ENCODE results near the gene KIAA2012. TPM values are rescaled to one million over a fixed set of nuclear protein-coding genes. Genes with fewer than 3 reads are reported as not detected.

Gene KIAA2012
- polyA plus RNA-seq, 4 donors, result 0.06 to 0.07 TPM; not detected in 2

DNA sequence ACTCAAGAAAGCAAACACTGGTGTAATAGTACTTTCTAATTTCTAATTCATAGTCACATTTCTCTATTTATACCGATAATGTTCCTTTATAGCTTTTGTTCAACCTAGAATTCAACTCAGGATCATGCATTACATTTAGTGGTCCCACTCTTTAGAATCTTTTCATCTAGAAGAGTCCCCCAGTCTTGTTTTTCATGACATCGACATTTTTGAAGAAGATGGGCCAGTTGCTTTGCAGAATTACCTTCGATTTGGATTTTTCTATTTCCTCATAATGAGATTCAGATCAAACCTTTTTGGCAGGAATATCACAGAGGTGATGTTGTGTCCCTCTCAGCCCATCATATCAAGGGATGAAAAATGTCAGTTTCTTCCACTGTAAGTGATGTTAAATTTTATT is 35.3 kb downstream of the KIAA2012 start:
- Histone ChIP-seq H3K27me3 (ENCODE audit: control insufficient read depth in 3 of 3, insufficient read depth in 3 of 3, low read length in 3 of 3) (no peaks in the 10 kb centered on the region), H3K27ac (ENCODE audit: low read depth in 1 of 3, low read length in 2 of 3) (no peak overlapping the region), H3K36me3 (ENCODE audit: control insufficient read depth in 3 of 3, insufficient read depth in 2 of 3, low read depth in 1 of 3, low read length in 3 of 3) (no peaks in the 10 kb centered on the region), H3K9me3 (ENCODE audit: control insufficient read depth in 2 of 2, insufficient read depth in 1 of 2, low read depth in 1 of 2, low read length in 1 of 2) (peaks cover 0 to 4% of the 10 kb centered on the region in 2 donors), H3K4me1 (ENCODE audit: control insufficient read depth in 3 of 3, insufficient read depth in 2 of 3, low read depth in 1 of 3, low read length in 2 of 3) (no peaks in the 10 kb centered on the region), H3K4me3 (ENCODE audit: low read depth in 1 of 3, low read length in 3 of 3) (no peak overlapping the region)
- WGBS, 3 donors, result 89 to 96% (median 90%) methylated on average over 3 of the region's 3 CpGs
- no peak for DNase-seq
- FAIRE-seq, result no peak

DNA sequence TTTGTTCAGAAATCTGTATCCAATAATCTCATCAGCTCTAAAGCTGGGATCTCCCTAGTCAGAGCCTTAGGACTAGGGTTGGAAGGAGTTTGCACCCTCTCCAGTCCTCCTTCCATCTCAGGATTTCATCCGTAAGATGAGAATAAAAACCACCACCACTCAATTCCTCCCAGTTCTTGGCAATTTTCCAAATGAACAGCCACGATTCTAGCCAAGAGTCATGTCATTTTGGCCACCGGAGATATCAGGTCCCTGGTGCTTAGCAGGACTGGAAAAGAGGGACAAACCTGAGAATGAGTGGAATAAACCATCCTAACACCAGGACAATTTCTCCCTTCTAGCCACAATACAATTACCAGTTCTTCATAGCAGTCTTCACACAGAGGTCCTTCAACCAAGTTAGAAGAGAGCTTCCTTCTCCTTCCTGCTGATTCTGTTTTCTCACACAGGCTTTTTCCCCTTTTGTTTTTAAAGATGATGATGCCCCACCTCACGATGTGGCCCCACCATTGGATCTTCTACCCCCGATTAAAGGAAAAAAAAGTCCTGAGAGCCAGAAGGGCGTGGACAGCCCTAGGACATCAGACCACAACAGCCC is 36.2 kb downstream of the KIAA2012 start:
- Histone ChIP-seq H3K27ac (ENCODE audit: low read depth in 1 of 3, low read length in 2 of 3) (no peak overlapping the region), H3K9me3 (ENCODE audit: control insufficient read depth in 2 of 2, insufficient read depth in 1 of 2, low read depth in 1 of 2, low read length in 1 of 2) (no peaks in the 10 kb centered on the region), H3K36me3 (ENCODE audit: control insufficient read depth in 3 of 3, insufficient read depth in 2 of 3, low read depth in 1 of 3, low read length in 3 of 3) (no peaks in the 10 kb centered on the region), H3K4me3 (ENCODE audit: low read depth in 1 of 3, low read length in 3 of 3) (no peak overlapping the region), H3K4me1 (ENCODE audit: control insufficient read depth in 3 of 3, insufficient read depth in 2 of 3, low read depth in 1 of 3, low read length in 2 of 3) (no peaks in the 10 kb centered on the region), H3K27me3 (ENCODE audit: control insufficient read depth in 3 of 3, insufficient read depth in 3 of 3, low read length in 3 of 3) (no peaks in the 10 kb centered on the region)
- DNase-seq, result no peak
- 57 to 64% (median 61%) methylated on average over 6 of the region's 6 CpGs for WGBS, 3 donors
- FAIRE-seq, result no peak

DNA sequence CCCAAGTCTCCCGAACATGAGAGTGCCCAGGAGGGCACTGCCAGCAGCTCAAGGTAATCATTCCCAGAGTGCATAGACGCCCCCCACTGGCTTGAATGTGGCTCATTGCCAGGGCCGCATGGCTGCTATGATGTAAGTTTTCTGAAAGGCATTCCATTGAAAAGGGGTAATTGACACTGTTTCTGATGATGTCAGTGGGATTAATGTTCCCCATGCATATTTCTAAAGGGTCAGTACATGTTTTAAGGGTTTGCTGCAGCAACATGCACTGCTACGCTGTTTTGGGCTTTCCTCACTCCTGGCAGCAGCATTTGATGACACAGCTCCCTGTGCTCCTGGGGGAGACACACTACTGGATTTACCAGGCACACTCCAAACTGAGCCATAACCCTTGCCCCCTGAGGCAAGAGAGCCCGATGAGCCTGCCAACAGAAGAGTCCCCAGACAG is 36.7 kb downstream of the KIAA2012 start:
- FAIRE-seq (no peak), DNase-seq (no peak)
- no peaks in the 10 kb centered on the region for H3K4me1 ChIP-seq (ENCODE audit: control insufficient read depth in 3 of 3, insufficient read depth in 2 of 3, low read depth in 1 of 3, low read length in 2 of 3)
- H3K4me3 ChIP-seq (ENCODE audit: low read depth in 1 of 3, low read length in 3 of 3), result no peak overlapping the region
- no peaks in the 10 kb centered on the region for H3K27me3 ChIP-seq (ENCODE audit: control insufficient read depth in 3 of 3, insufficient read depth in 3 of 3, low read length in 3 of 3)
- WGBS, 3 donors, result 60 to 64% (median 63%) methylated on average over 5 of the region's 5 CpGs
- no peak overlapping the region for H3K27ac ChIP-seq (ENCODE audit: low read depth in 1 of 3, low read length in 2 of 3)
- no peaks in the 10 kb centered on the region for H3K36me3 ChIP-seq (ENCODE audit: control insufficient read depth in 3 of 3, insufficient read depth in 2 of 3, low read depth in 1 of 3, low read length in 3 of 3)
- H3K9me3 ChIP-seq (ENCODE audit: control insufficient read depth in 2 of 2, insufficient read depth in 1 of 2, low read depth in 1 of 2, low read length in 1 of 2), result no peaks in the 10 kb centered on the region

DNA sequence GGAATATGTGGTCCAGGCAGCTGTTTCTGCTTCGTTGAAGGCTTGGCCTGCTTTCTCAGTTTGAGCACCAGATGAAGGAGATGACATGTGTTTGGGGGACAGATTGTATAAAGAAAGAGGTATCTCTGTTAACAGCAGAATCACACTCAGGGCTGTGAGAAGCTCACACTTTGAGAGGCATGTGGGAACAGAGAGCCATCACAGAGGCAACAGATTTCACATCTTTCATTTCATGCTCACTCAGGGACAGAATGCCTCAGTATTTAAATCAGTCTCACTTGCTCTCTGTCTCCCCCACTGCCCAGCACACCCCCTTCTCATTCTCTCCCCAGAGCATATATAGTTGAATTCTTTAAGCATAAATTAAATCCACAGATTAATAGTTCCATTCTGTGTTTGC is 37.4 kb downstream of the KIAA2012 start:
- no peaks in the 10 kb centered on the region for H3K36me3 ChIP-seq (ENCODE audit: control insufficient read depth in 3 of 3, insufficient read depth in 2 of 3, low read depth in 1 of 3, low read length in 3 of 3)
- no peak for DNase-seq
- no peak for FAIRE-seq
- H3K27ac ChIP-seq (ENCODE audit: low read depth in 1 of 3, low read length in 2 of 3), result no peak overlapping the region
- H3K4me1 ChIP-seq (ENCODE audit: control insufficient read depth in 3 of 3, insufficient read depth in 2 of 3, low read depth in 1 of 3, low read length in 2 of 3), result no peaks in the 10 kb centered on the region
- no peaks in the 10 kb centered on the region for H3K27me3 ChIP-seq (ENCODE audit: control insufficient read depth in 3 of 3, insufficient read depth in 3 of 3, low read length in 3 of 3)
- H3K4me3 ChIP-seq (ENCODE audit: low read depth in 1 of 3, low read length in 3 of 3), result no peak overlapping the region
- WGBS, 3 donors, result 45 to 59% (median 53%) methylated on average over 1 of the region's 1 CpG
- no peaks in the 10 kb centered on the region for H3K9me3 ChIP-seq (ENCODE audit: control insufficient read depth in 2 of 2, insufficient read depth in 1 of 2, low read depth in 1 of 2, low read length in 1 of 2)

DNA sequence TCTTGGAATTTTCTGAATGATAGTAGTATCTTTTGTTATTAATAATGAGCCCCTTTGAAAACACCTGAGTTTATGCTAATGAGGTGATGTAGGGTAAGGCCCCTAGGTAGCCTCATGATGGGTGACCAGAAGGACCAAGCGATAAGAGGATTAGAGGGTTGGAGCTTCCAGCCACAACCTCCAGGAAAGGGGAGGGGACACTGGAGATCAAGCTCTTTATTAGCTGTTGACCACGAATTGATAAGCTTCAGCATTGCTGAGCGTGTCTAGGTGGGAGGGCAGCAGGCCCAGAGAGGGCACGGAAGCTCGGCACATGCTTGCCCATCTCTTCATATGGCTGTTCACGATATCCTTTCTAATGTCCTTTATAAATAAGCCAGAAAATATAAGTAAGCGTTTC is 39.0 kb downstream of the KIAA2012 start:
- Histone ChIP-seq H3K4me1 (ENCODE audit: control insufficient read depth in 3 of 3, insufficient read depth in 2 of 3, low read depth in 1 of 3, low read length in 2 of 3) (no peaks in the 10 kb centered on the region), H3K27me3 (ENCODE audit: control insufficient read depth in 3 of 3, insufficient read depth in 3 of 3, low read length in 3 of 3) (peaks cover 0 to 3% (median 0%) of the 10 kb centered on the region in 3 donors)
- no peak for FAIRE-seq

DNA sequence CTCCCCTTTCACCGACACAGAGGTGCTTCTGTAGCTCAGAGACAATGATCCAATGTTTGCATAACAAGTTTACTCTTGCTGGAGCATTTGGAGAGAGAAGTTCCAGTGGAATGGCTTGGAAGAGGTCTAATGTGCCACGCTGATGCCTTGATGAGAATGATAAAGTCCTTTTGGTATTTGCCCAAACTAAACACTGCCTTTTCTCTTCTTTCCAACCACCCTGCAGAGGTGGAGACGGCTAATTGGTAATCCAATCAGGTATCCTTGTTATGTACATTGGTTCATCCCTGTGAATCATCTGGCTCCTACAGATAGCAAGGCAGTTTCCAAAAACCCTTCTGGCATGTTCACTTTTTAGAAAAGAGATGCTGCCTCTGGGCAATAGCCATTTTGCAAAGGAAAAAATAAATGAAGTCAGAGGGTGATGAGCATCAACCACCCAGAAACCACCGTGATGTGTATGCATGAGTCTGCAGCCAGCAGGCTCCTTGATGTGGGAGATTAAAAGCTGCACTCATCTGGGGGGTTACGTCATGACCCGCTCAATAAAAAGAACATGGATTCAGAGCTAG is 40.6 kb downstream of the KIAA2012 start:
- Histone ChIP-seq H3K27me3 (ENCODE audit: control insufficient read depth in 3 of 3, insufficient read depth in 3 of 3, low read length in 3 of 3) (peaks cover 0 to 3% (median 0%) of the 10 kb centered on the region in 3 donors), H3K4me3 (ENCODE audit: low read depth in 1 of 3, low read length in 3 of 3) (no peak overlapping the region), H3K9me3 (ENCODE audit: control insufficient read depth in 2 of 2, insufficient read depth in 1 of 2, low read depth in 1 of 2, low read length in 1 of 2) (no peaks in the 10 kb centered on the region), H3K36me3 (ENCODE audit: control insufficient read depth in 3 of 3, insufficient read depth in 2 of 3, low read depth in 1 of 3, low read length in 3 of 3) (no peaks in the 10 kb centered on the region), H3K4me1 (ENCODE audit: control insufficient read depth in 3 of 3, insufficient read depth in 2 of 3, low read depth in 1 of 3, low read length in 2 of 3) (no peaks in the 10 kb centered on the region), H3K27ac (ENCODE audit: low read depth in 1 of 3, low read length in 2 of 3) (no peak overlapping the region)
- 62 to 81% (median 72%) methylated on average over 6 of the region's 6 CpGs for WGBS, 3 donors
- FAIRE-seq, result no peak
- DNase-seq, result no peak

More for the DNA sequence above, 39.0 kb downstream of the KIAA2012 start:
- Histone ChIP-seq H3K9me3 (ENCODE audit: control insufficient read depth in 2 of 2, insufficient read depth in 1 of 2, low read depth in 1 of 2, low read length in 1 of 2) (no peaks in the 10 kb centered on the region), H3K36me3 (ENCODE audit: control insufficient read depth in 3 of 3, insufficient read depth in 2 of 3, low read depth in 1 of 3, low read length in 3 of 3) (no peaks in the 10 kb centered on the region), H3K27ac (ENCODE audit: low read depth in 1 of 3, low read length in 2 of 3) (no peak overlapping the region), H3K4me3 (ENCODE audit: low read depth in 1 of 3, low read length in 3 of 3) (no peak overlapping the region)
- DNase-seq, result no peak
- WGBS, 3 donors, result 78 to 93% (median 82%) methylated on average over 7 of the region's 7 CpGs

DNA sequence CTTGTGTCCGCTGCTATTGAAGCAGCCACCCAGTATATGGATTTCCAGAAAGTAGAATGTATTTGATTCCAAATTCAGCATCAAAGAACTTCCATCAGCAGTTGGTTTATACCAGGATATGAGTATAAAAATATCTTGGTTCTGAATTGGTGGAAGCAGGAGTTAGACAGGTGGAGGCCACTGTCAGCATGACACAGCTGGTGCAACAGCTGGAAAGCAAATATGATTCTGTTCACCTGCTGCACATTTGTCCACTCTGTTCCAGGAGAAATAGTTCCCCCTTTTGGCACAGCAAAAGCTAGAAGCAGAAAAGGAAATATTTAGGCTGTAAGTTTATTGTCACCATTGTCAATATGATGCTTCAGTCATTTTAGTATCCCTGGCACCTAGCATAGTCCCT is 41.2 kb downstream of the KIAA2012 start:
- FAIRE-seq, result no peak
- H3K27me3 ChIP-seq (ENCODE audit: control insufficient read depth in 3 of 3, insufficient read depth in 3 of 3, low read length in 3 of 3), result peaks cover 0 to 3% (median 0%) of the 10 kb centered on the region in 3 donors
- WGBS, 3 donors, result 78 to 93% (median 83%) methylated on average over 1 of the region's 1 CpG
- H3K9me3 ChIP-seq (ENCODE audit: control insufficient read depth in 2 of 2, insufficient read depth in 1 of 2, low read depth in 1 of 2, low read length in 1 of 2), result no peaks in the 10 kb centered on the region
- H3K27ac ChIP-seq (ENCODE audit: low read depth in 1 of 3, low read length in 2 of 3), result no peak overlapping the region
- H3K36me3 ChIP-seq (ENCODE audit: control insufficient read depth in 3 of 3, insufficient read depth in 2 of 3, low read depth in 1 of 3, low read length in 3 of 3), result no peaks in the 10 kb centered on the region
- no peaks in the 10 kb centered on the region for H3K4me1 ChIP-seq (ENCODE audit: control insufficient read depth in 3 of 3, insufficient read depth in 2 of 3, low read depth in 1 of 3, low read length in 2 of 3)
- DNase-seq, result no peak
- no peak overlapping the region for H3K4me3 ChIP-seq (ENCODE audit: low read depth in 1 of 3, low read length in 3 of 3)

DNA sequence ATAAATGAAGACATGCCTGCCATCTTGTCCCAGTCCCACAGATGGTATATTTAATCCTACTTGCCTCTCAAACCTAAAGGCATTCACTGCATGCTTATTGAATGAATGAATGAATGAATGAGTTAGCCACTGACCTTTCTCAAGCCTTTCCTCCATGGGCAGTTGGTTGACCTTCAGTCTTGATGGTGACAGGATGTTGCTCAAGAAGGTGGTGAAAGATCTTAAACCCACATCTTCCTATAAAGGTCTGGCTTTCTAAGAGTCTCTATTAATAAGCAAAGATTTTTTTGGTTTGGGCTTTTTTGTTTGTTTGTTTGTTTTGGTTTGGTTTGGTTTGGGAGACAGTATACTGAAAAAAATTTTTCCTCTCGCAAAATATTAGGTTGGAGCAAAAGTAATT is 41.7 kb downstream of the KIAA2012 start:
- WGBS, 3 donors, result 88 to 91% (median 90%) methylated on average over 1 of the region's 1 CpG
- no peaks in the 10 kb centered on the region for H3K4me1 ChIP-seq (ENCODE audit: control insufficient read depth in 3 of 3, insufficient read depth in 2 of 3, low read depth in 1 of 3, low read length in 2 of 3)
- no peak for FAIRE-seq
- no peak overlapping the region for H3K4me3 ChIP-seq (ENCODE audit: low read depth in 1 of 3, low read length in 3 of 3)
- H3K27me3 ChIP-seq (ENCODE audit: control insufficient read depth in 3 of 3, insufficient read depth in 3 of 3, low read length in 3 of 3), result peaks cover 0 to 3% (median 0%) of the 10 kb centered on the region in 3 donors
- H3K36me3 ChIP-seq (ENCODE audit: control insufficient read depth in 3 of 3, insufficient read depth in 2 of 3, low read depth in 1 of 3, low read length in 3 of 3), result no peaks in the 10 kb centered on the region
- peaks cover 0 to 5% of the 10 kb centered on the region in 2 donors for H3K9me3 ChIP-seq (ENCODE audit: control insufficient read depth in 2 of 2, insufficient read depth in 1 of 2, low read depth in 1 of 2, low read length in 1 of 2)
- no peak overlapping the region for H3K27ac ChIP-seq (ENCODE audit: low read depth in 1 of 3, low read length in 2 of 3)
- DNase-seq, result no peak
